KBM-7 (cell line): ENCODE data around the gene RNF213.

Source experiments
- DNase-seq: peaks from one replicate; pipeline ENCODE4 v3.0.0-alpha.2; 2015
- in situ Hi-C: fragments of 300-500 bp; cut with MboI; formaldehyde crosslinking; loops from 2 replicates; pipeline ENCODE4 v1.14.3; 2020; ENCODE audit warnings: low sequenced_read_pairs, low pct_unique_long_range_greater_than_20kb, mixed read lengths

RNF213 gene

DNA sequence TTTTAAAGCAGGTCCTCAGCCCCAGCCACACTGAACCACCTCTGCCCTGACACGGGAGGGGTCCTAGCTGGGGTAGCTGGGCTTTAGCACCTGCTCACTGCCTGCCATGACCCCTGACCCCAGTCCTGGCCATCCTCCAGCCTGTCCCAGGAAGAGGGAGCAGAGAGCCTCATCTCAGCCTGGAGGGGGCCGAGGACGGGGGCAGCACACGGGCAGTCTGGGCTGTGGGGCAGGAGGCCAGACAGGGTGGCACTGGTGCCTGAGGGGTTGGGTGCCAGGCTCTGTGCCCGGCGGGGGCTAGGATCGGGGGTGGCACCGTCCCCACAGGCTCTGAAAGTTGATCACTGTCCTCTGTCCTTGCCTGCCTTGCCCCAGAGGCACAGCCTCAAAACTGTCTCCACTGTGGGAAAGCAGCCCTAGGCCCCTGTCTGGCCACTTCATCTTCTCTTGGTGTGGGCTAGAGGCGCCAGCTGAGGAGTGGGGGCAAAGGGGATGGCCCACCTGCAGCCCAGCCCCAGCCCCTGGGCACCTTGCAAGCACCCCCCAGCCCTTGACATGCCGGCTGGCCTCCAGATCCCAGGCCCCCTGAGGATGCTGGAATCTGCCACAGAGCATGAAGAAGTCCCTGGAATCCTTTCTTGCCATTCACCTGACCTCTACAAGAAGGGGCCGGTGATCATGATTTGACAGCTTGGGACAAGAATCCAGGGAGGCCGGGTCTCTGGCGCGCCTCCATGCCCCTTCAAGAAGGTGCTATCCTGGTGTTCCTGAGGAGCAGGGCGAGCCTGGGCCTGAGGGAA, 170.0 kb downstream of the RNF213 start:
- no peak for DNase-seq
- in situ Hi-C loops: no loop called here

DNA sequence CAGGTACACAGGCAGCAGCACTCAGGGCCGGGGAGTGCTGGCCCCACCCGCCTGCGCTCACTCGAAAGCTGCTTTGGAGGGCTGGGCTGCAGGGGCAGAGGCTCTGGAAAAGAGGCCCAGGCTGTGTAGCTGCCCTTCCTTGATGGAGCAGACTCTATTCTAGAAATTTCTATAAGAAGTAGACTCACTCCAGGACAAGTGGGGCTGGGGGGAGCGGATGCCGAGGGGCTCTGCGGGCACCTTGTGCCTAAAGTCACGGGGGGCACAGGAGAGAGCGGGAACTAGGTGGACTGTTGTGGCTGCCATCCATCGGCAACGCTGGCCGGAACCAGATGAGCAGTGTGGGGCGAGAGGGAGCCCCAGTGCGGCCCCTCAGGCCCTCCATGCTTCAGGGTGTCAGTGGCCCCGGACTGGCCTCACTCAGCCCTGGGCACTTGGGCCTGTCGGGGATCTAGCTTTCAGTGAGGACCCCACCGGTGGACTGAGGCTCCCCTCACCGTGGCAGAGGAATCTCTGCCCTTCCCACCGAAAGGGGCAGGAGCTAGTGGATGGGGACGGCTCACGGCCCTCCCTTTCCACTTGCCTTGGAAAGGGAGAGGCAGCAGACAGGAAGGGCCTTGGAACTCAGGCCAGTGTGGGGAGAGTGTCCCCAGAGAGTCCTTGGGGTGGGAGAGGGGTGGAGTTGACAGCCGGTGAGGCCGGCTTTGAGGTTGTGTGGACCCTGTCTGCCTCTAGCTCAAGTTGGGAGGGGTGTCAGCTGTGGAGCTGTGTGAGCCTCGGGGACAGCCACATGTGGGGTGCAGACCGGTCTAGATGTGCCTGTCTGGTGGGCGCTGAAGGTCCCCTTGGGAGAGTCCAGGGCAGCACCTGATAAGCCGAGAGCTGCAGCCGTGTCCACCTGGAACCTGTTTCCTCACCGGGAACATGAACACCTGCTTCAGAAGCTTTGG, 170.9 kb downstream of the RNF213 start:
- no peak for DNase-seq
- in situ Hi-C loops: no loop called here

DNA sequence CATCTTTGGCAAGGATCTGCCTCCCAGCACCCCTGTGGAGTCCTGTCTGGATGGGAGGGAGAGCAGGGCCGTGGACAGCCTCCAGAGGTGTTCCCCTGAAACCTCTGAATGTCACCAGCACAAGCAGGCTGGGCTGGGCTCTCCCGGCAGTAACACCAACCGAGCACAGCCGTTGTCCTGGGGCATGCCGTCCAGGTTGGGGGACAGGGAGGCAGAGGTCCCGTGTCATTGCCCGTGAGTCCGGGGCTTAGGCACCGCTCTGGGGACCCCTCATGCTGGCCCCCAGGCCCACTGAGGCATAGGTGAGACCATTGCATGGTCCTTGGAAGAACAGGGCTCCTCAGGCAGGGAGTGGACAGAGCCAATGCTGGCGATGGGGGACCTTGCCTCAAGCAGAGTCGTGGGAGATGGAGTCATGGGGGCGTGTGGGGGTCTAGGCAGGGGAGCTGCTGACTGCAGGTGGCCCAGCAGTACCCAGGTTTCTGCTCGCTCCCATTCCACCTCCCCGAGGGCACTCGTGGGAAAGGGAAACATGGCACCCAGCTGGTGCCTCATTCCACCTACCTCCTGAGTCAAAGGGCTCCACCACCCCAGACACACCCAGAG, 171.8 kb downstream of the RNF213 start:
- no peak for DNase-seq
- in situ Hi-C loops: no loop called here

DNA sequence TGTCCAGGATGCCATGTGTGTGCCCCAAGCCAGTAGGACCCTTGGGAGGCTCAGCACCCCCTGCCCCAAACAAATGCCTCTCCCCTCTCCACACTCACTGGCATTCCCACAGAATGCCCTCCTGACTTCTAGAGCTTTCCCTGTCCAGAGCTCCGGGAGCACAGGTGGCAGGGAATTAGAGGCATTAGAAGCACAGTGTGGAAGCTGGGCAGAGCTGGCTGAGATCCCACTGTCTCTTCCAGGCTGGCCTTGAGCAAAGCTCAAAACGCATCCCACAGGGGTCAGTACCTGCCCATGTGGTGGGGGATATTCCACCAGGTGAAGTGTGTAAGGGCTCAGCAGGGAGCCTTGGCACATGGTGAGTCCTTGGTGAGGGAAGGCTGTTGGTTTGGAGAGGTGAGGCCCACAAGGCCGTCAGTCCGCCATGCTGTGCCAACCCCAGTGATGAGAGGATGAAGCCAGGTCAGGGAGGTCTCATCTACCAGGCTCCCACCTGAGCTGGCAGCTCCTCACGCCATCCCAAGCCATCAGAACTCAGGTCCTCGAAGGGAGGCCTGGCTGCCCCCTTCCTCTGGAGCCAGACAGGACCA, 172.4 kb downstream of the RNF213 start:
- in situ Hi-C loops: no loop called here
- DNase-seq: no peak

DNA sequence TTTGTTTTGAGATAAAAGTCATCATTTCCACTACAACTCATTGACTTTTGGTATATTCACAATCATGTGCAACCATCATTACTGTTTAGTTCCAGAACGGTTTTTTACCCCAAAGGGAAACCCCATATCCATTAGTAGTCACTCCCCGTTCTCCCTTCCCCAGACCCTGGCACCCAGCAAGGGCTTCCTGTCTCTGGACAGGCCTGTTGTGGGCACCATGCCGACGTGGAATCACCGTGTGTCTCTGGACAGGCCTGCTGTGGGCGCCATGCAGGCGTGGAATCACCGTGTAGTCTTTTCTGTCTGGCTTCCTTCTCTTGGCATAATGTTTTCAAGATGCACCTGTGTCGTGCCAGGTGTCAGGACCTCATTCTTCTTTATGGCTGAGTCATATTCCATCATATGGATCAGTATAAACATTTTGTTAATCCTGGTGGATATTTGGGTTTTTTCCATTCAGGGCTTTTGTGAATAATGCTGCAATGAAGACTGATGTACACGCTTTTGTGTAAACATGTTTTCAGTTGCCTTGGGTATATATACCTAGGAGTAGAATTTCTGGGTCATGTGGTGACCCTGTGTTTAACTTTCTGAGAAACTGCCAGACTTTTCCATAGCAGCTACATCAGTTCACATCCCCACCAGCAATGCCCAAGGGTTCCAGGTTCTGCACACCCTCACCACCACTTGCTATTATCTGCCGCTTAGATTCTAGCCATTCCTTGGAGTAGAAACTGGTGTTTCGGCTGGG, 173.4 kb downstream of the RNF213 start:
- no peak for DNase-seq
- in situ Hi-C loops: no loop called here

DNA sequence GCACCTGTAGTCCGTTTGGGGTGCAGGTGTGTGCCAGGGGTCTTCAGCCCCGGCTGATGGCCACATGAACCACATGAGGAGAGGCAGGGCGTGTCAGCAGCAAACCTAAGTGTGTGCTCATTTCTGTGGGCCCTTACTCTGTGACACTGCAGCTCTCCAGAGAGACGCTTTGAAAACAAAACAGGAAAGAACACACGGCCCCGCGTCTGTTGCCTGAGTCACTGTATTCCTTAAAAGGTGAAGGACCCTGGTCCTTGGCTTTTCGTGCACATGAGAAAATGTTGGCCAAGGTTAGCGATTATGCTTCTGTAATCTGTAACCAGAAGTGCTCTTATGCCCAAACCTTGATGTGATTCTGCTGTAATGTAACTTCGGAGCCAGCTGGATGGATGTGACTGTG, 176.9 kb downstream of the RNF213 start:
- in situ Hi-C loops: no loop called here
- no peak for DNase-seq

DNA sequence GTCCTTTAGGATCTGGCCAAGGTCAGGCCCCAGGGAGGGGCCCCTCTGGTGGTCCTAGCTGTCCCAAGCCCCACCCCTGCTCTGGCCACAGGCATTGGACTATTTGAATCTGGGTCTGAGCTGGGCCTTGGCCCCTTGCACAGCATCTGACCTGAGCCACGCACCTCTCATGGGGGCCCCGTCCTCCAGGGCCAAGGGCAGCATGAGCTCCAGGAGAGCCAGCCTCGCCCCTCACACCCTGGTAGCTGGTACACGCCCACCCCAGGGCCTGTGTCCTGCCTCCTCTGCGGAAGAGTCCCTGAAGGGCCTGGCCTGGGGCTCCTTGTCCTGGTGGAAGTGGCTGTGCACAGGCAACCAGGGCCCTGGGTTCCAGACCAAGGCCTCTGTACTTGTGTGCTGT, 178.2 kb downstream of the RNF213 start:
- in situ Hi-C loops: no loop called here
- no peak for DNase-seq

DNA sequence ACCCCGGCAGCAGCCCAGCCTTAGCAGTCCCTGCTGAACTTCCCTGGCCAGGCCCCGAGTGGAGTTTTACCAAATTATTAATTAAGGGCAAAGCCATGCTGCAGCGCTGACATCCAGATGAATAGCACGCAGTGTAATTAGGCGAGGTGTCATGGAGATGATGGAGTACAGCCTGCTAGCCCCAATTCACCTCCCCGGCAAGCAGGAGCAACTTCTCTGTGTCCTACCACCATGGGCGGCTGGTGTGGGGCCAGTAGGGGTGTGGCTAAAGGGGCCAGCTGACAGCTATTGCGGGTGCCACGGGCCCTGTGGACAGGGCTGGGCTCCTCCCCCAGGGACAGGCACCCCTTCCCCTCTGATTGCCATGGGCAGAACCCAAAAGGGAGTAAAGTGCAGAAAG, 178.8 kb downstream of the RNF213 start:
- in situ Hi-C loops: no loop called here
- DNase-seq: no peak

DNA sequence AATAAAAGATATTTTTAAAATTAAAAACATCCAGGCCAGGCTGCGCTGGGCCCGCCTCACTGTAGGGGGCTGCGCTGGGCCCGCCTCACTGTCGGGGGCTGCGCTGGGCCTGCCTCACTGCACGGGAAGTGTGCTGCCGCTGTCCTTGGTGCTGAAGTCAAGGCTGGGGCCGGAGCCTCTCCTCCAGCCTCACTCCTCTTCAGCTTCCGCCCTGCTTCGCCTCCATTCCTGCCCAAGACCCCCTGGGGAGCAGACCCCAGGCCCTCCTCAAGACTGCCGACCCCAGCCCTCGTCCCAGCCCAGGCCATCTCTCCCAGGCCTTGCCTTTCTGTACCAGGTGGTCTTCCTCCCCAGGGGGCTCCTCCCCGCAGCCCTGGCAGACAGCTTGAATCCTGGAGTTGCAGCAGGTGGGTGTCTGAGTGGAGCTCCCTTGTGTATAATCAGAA, 180.5 kb downstream of the RNF213 start:
- peak; percentile 63 for DNase-seq
- in situ Hi-C loops: no loop called here

DNA sequence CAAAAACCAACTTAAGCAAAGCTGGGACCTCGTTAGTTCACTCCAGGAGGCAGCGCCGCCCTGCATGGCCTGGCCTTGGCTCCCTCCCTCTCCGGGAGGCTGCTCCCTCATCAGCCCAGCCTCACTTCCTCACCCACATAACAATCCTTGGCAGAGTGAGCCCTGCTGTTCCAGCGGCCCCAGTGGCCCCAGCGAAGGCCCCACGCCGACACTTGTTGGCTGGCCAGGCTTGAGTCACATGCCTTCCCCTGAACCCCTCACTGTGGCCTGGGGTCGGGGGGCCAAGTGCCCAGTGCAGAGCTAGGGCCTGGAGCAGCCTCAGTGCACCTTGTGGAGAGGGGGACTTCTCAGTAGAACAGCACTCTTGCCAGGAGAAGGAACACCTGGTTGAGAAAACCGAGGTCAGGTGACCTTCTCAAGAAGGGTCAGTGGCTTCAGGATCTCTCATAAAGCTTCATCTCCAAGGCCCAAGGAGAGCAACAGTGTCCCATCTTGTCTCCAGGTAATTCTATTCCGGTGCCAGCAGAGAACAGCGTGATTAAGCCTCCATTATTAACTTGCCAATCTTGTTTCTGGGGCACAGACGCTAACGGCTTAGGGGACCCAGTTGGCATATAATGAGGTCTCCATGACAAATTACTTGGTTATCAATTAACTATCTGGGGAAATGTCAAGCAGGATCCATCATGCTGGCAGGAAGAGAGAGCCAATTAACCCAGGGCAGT, 181.1 kb downstream of the RNF213 start:
- in situ Hi-C loops: no loop called here
- no peak for DNase-seq

DNA sequence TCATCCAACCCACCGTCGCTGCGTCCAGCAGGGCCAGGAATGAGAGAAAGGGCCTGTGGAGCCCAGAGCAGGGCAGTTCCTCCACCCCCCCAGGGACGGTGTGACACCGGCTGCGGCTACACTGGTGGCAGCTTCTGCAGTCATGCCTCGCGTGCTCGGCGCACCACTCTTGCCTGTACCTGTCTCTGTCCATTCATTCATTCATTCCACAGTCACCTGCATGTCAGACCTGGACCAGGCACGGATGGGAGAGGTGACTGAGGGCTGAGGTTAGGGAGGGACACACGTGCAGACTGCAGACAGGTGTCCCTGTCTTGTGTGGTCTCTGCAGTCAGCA, 181.6 kb downstream of the RNF213 start:
- in situ Hi-C loops: no loop called here

DNA sequence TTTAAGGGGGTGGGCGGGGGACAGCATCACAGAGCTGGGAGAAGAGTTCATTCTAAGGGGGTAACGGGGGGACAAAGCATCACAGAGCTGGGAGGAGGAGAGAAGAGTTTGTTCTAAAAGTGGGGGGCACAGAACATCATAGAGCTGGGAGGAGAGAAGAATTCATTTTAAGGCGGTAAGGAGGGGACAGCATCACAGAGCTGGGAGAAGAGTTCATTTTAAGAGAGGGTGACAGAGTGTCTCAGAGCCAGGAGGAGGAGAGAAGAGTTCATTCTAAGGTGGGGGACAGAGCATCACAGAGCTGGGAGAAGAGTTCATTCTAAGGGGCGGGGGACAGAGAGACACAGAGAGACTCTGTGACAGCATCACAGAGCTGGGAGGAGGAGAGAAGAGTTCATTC, 182.1 kb downstream of the RNF213 start:
- in situ Hi-C loops: no loop called here

More for the DNA sequence above, 181.6 kb downstream of the RNF213 start:
- DNase-seq: no peak

DNA sequence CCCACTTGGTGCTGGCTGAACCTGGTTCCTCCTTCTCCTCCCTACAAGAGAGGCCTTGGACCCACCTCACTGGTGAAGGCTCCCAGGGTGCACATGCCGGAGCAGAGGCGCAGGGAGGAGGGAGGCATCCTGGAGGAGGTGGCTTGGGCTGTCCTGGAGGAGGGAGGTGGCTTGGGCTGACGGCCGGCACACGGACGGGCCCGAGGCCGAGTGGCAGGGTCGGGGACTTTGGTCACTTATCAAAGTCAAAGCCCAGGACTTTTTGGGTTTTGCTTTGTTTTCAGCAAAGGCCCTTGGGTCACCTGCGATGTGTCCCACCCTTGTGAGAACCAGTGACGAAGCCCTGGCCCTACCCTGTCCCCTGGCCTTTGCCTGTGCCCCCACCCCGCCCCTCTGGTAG, 182.8 kb downstream of the RNF213 start:
- no peak for DNase-seq
- in situ Hi-C loops: no loop called here

More for the DNA sequence above, 182.1 kb downstream of the RNF213 start:
- DNase-seq: no peak

DNA sequence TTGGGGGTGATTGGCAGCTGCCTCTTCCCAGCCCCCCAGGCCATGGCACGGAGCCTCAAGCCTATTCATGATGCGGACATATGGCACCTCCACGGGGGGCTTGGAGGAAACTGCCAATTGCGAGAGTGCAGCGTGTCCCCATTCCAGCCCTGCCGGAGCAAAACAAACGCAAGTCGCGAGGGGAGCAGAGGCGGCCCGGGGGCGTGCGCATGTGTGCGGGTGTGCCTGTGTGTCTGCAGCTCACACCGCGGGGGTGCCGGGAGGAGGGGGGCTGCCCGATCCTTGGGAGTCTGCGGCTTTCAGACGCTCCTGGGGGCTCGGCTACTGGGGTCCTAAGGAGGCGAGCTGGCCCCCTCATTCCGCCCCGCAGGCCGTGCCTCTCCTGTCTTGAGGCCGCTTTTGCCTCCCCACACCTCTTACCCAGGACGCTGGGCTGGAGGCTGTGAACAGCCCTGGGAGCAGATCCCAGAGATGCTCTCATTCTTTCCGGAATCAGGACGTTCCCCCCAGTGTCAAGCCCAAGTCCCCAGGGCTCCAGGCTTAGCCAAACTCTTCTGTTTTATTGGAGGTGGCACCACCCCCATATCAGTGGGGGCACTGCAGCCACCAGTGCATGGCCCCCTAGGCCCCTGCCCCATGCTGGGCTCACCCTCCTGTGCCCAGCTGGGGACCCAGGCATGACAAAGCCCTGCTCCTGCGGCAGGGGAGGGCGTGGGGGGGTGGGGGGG, 183.4 kb downstream of the RNF213 start:
- in situ Hi-C loops: no loop called here
- no peak for DNase-seq

DNA sequence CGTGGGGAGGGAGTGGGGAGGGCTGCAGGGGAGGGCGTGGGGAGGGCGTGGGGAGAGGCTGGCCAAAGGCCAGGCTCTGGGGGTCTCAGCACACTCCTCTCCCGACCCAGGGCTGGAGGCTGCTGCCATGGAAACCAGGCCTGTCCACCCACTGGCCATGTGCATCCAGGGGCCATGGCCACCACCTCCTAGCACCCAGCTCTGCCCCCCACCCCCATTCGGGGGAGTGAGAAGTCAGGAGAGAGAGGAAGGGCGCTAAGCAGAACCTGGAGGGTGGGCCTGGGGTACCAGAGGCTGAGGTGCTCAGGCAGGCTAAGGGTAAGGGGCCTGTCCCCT, 184.0 kb downstream of the RNF213 start:
- in situ Hi-C loops: no loop called here
- DNase-seq: no peak

DNA sequence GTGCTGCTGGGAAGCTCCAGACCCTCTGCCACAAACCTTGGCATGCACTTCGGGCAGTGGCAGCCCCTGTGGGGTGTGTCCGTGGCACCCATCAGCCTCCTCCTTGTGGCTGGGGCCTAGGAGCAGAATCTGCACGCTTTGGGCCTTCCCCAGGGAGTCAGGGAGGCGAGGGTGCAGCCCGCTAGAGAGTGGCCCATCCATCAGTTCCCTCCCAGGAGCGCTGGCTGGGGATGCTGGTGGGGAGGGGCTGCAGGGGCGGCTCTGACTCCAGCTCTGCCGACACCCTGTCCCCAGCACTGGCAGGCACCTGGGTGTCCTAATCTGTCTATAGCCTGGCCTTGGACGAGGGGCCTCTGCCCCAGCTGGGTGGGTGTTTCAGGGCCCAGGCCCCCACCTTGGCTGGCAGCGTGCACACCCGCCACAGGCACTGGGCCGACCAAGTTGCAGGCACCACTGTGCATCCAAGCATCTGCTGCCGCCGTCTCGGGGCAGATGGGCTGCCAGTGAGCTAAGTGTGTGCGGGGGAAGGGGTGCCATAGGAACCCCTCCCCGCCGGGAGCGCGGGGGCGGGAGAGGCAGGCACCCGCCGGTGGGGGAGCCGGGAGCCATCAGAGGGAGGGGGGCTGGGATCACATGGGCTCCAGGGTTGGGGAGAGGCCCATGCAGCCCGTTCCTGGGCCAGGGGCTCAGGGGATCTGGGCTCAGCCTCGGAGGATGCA, 184.5 kb downstream of the RNF213 start:
- no peak for DNase-seq
- in situ Hi-C loops: no loop called here

DNA sequence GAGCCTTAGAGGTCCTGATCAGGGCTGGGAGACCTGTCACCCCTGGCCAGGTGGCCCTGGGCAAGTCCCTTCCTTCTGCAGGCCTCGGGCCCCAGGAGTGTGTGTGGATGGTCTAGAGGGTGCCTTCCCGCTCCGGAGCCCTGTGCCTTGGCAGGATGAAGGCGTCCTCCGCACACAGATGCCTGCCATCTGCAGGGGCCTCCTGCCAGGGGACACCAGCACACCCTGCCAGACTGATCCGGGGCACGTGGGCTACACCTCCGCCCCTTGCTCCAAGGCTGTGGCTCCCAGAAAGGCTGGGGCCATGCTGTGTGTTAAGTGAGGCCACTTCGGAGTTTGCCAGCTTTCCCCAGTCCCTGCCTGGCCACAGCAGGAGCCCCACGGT, 185.1 kb downstream of the RNF213 start:
- in situ Hi-C loops: no loop called here
- DNase-seq: no peak
